ENCODE measurements around the gene RGS6.

The RGS6 gene

DNA sequence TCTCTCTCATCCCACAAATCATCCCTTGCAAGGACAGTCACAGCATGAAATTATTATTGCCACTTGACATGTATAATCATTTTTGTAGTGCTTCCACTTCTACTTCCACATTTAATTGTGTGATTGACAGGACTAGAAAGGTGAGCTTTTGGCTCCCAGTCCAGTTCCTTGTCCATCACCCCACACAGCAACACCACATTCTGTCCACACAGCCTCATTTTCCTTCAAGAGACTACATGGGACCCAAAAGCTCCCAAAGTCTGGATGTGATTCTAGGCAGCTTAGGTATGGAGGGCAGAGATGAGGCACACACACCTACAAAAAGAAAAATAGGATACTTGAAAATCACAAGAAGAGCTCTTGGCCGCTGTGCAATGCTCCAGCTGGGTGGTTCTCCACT lies 595.4 kb downstream of the RGS6 start:
- no peak for DNase-seq (ENCODE audit: low read depth)

- no peak for DNase-seq (ENCODE audit: low read depth)
These were observed 596.0 kb downstream of the RGS6 start for GRCh38 chr14:72528059-72528862.

DNA sequence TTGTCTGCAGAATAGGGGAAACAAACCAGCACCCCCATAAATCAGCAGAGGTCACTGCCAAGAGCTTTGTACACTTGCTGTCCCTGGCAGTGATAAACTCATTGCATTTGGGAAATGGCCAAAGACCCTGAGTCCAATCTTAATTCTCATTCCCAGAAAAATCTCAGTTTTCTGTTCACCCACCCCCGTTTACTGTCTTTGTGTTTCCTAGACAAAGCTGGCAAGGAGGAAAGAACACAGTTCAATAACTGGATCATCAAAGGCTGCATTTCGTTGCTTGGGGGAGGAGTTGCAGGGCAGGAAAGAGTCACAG lies 596.6 kb downstream of the RGS6 start:
- DNase-seq (ENCODE audit: low read depth) = no peak

- DNase-seq (ENCODE audit: low read depth) = no peak
These were observed 600.6 kb downstream of the RGS6 start for GRCh38 chr14:72532686-72533454.

DNA sequence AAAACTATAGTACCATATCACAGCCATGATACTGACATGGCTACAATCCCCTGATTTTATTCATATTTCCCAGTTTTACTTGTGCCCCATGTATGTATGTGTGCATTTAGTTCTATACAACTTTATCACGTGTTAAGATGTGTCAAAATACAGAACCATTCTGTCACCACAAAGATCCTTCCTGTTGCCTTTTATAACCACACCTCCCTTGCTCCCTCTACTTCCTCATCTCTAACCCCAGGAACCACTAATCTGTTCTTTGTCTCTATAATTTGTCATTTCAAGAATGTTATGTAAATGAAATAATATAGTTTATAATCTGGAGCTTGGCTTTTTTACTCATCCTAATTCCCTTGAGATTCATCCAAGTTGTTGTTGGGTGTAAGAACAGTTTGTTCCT lies 603.3 kb downstream of the RGS6 start:
- no peak for DNase-seq (ENCODE audit: low read depth)

GRCh38 chr14:72538387-72538786 lies 606.2 kb downstream of the RGS6 start:
- no peak for DNase-seq (ENCODE audit: low read depth)

DNA sequence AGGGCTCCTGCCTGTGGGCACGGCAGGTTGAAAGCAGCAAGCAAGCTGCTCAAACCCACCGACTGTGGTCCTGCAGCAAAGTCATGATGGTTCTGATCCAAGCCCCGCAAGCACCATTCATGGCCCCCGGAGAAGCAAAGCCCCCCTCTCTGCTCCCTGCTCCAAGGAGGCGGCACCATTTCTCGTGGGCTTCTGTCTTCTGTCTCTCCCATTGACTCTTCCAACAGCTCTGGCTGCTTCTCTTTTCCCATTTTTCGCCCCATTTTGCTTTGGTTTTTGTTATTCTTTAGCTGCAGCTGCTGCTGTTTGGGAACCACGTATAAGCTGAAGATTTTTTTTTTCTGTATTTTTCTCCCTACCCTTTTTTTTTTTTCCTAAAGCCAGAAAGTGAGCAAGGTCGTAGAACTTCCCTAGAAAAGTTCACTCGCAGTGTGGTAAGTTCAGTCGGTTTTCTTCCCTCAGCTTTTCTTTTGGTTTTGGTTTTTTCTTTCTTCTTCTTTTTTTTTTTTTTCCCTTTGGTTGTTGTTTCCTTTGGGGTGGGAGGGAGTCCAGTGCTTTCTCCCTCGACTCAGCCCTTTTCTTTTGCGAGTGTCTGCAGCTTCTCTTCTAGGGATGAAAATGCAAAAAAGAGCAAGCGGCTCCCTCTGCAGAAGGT lies 607.6 kb downstream of the RGS6 start:
- no peak for DNase-seq (ENCODE audit: low read depth)

DNA sequence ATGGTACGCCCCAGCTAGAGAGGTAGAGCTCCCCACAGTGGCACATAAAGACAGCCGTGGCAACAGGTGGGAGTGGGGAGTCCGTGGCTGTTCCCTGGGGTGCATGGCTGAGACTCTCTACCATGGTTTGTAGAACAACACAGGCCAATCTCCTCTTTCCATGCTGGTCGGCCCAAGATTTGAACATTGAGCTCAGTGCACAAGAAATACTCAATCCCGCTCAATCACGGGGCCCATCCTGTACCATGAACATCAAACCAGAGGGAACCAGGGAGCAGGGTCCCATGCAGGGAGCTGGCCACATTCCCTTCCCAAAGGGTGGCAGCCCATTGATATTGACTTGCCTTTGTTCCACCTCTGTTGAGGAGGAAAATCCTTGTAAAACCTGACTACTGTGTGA lies 608.6 kb downstream of the RGS6 start:
- no peak for DNase-seq (ENCODE audit: low read depth)

DNA sequence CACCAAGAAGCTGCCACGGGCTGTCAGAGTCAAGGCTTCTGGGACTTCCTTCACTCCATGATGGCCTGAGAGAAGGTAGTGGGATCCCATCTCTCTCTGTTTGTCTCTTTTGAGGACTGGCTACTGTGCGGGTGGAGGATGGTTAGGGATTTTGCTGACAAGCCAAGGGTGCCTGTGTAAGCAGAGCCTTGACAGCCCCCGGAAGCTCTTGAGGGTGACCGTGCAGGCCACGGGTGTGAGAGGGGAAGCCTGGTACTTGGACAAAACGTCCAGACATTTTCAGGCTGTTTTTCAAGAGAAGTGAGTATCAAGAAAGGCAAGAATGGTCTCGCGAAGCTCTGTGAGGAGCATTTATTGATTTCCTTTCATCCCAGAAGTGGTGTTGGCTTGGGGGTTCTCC lies 609.3 kb downstream of the RGS6 start:
- DNase-seq (ENCODE audit: low read depth) = no peak

DNA sequence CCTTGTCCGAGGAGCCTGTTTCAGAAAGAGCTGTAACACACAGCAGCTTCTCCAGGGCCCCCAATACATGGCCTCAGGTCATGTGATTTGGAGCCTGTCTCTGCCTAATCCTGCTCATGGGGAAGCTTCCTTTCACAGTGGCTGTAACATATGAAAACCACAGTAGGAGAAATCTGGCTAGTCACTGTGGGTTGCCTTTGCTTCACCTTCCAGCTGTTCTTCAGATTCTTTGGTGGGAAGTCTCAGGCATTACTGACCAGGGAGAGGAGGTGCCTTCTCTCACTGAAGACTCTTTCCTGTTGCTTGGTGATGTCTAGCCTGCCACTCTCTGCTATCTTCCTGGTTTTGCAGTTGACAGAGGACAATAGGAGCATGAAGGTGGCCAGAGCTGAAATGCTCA lies 611.1 kb downstream of the RGS6 start:
- DNase-seq (ENCODE audit: low read depth) = no peak

DNA sequence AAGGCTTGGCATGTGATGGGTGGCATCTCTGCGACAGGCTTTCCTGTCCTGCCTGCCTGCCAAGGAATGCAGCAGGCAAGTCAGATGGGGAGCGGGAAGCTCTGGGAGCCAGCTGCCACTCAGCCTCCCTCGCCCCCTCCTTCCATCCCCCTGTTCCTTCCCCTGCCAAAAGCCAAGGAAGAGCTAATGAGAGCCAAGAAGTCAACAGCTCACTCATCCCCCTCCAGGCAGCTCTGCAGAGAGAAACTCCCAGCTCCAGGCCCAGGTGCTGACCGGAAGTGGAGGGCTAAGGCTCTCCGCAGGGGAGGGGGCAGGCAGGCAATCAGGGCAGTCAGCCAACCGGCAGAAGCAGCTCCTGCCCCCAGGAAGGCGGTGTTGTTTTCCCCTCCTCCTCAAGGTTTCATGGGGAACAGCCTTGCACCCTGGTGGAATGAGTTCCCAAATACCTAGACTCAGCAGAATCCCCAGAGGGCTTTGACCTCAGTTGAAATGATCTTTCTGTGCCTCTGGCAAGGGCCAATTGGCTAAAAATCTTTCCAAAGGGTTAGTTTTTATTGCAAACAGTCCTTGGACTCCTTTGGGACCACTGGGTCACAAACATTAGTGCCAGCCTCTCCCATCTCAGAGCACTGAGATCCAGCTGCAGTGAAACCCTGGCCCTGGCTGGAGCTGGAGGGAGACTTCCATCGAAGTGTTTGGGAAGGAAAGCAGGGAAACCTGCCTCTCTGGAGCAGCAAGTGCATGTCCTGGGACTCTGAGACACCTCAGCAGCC lies 612.6 kb downstream of the RGS6 start:
- no peak for DNase-seq (ENCODE audit: low read depth)

GRCh38 chr14:72545411-72546311 lies 613.4 kb downstream of the RGS6 start:
- DNase-seq (ENCODE audit: low read depth) = no peak

DNA sequence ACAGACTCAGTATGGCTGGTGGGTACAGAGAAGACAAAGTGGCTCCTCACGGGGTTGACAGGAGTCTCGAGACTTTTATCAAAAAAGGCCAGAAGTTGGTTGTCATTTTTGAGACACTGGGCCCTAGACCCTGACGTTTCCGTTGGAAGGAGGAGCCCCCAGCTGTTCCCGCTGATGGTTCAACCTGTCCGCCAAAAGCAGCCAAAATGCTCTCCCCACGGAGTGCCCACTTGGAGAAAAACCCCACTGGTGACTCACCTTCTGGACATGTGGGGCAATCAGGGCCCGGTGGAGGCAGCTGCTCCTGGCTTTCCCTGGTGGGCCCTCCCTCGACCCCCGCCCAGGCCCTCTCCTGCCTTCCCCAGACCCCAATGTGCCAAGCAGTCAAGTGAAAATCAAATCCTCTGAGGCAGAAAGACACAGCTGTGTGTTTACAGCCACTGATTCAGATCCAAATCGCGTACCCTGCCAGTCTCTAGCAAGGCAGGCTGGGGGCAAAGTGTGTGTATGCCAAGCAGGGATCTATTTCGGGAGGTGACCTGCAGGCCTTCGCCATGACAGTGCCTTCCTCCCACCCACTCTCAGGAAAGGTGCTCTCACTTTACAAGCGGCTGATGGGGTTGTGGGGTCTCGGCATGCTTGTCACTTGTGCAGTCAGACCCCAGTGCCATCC lies 614.3 kb downstream of the RGS6 start:
- DNase-seq (ENCODE audit: low read depth) = no peak

DNA sequence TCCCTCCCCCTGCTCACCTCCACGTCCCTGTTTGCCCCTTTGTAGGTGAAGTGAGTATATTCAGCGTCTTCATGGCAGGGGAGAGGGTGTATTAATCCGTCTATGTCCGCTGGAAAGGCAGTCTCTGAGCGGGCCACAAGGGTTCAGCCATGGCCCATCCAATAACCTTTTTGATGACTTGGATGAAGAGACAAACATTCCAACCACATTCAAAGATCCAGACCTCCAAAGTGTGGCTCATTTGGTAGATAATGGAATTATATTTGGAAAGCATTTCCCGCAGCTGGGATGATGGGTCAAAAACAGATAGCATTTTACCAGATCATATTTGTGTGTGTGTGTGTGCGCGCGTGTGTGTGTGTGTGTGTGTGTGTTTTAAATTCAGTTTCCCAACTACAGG lies 615.8 kb downstream of the RGS6 start:
- no peak for DNase-seq (ENCODE audit: low read depth)

GRCh38 chr14:72549026-72549425 lies 616.8 kb downstream of the RGS6 start:
- DNase-seq (ENCODE audit: low read depth) = no peak

GRCh38 chr14:72549854-72550253 lies 617.6 kb downstream of the RGS6 start:
- no peak for DNase-seq (ENCODE audit: low read depth)

DNA sequence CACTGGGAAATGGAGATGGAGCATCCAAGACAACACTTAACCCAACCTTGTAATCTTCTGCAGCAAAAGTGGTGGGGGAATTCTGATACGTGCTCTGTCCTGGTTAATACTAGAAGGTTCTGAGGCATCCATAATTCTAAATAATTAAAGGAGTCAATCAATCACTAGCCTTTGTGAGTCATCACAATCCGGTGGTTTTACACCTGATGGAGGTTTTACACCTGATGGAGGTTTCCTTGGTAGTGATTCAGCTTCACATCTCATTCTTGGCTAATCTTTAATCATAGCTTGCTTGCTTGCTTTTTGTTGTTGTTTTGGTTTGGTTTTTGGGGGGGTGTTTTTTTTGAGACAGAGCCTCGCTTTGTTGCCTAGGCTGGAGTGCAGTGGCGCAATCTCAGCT lies 618.3 kb downstream of the RGS6 start:
- DNase-seq (ENCODE audit: low read depth) = no peak

GRCh38 chr14:72552236-72552635 lies 620.0 kb downstream of the RGS6 start:
- no peak for DNase-seq (ENCODE audit: low read depth)

DNA sequence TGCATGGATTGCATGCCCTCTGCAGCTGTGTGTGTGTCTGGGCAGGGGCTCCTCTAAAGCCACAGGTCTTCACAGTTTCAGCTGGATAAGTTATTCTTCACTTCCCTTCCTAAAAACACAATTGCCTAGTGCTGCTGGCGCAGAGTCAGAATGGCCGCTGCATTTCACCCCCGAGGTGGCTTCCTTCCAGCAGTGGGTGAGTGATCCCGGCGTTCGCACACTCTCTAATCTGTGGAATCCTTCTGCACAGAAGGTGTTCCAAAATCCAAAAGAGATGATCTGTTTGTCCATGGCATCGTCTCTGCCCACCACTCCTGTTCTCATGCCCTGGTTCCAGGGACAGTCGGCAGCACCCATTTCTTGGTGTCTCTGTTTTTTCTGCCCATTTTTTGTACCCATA lies 620.9 kb downstream of the RGS6 start:
- DNase-seq (ENCODE audit: low read depth) = no peak

DNA sequence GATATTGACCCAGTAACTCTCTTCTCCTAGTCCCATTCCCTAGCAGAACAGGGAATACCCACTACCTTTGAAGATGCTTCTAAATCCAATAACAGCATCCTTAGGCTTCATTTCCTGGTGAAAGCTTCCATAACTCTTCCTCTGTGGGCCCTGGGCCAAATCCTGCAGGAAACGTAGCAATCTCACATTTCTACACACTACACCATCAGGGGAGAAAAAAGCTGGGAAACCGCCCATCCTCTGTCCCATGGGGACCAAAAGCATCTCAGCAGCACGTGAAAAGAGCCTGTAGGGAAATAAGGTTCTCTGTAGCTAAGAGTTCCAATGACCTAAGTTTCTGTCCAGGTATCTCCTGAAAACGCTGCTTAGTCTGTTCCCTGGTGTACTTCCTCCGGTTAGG lies 621.4 kb downstream of the RGS6 start:
- DNase-seq (ENCODE audit: low read depth) = no peak

GRCh38 chr14:72554401-72554800 lies 622.2 kb downstream of the RGS6 start:
- DNase-seq (ENCODE audit: low read depth) = no peak
